GM23248 (cell line): ENCODE results near the gene MRTFB. TPM values are rescaled to one million over a fixed set of nuclear protein-coding genes. Genes with fewer than 3 reads are reported as not detected.

Experiments used
- DNase-seq: peaks from one replicate; pipeline ENCODE4 v3.0.0-alpha.2; 2015
- H2AFZ ChIP-seq: fragments of 200-600 bp; sonication (generic); 2 replicates; pipeline ENCODE4 v1.6.1; 2016; ENCODE audit warnings: antibody characterized with exemption
- H3F3A ChIP-seq: fragments of 200-600 bp; sonication (generic); 2 replicates; pipeline ENCODE4 v1.6.1; 2016; ENCODE audit warnings: mild to moderate bottlenecking, antibody characterized with exemption, mixed run types; ENCODE audit not compliant: insufficient read depth
- H3K27ac ChIP-seq: fragments of 200-600 bp; sonication (generic); 2 replicates; pipeline ENCODE4 v1.5.1; 2016; ENCODE audit warnings: mild to moderate bottlenecking
- H3K27me3 ChIP-seq: fragments of 200-600 bp; sonication (generic); replicated peaks from 2 replicates; pipeline ENCODE4 v1.6.1; 2016; ENCODE audit warnings: mild to moderate bottlenecking; ENCODE audit not compliant: insufficient read depth
- H3K36me3 ChIP-seq: fragments of 200-600 bp; sonication (generic); 2 replicates; pipeline ENCODE4 v1.6.1; 2016; ENCODE audit warnings: low read depth, mild to moderate bottlenecking
- H3K4me1 ChIP-seq: fragments of 200-600 bp; sonication (generic); 2 replicates; pipeline ENCODE4 v1.6.1; 2016; ENCODE audit warnings: mild to moderate bottlenecking; ENCODE audit not compliant: insufficient read depth
- H3K4me2 ChIP-seq: fragments of 200-600 bp; sonication (generic); one replicate; pipeline ENCODE4 v1.6.1; 2016; ENCODE audit warnings: mild to moderate bottlenecking; ENCODE audit not compliant: unreplicated experiment
- H3K4me3 ChIP-seq: fragments of 200-600 bp; sonication (generic); 2 replicates; pipeline ENCODE4 v1.5.1; 2016; ENCODE audit warnings: mild to moderate bottlenecking
- H3K79me2 ChIP-seq: fragments of 200-600 bp; sonication (generic); 2 replicates; pipeline ENCODE4 v1.6.1; 2016; ENCODE audit warnings: mild to moderate bottlenecking; ENCODE audit not compliant: insufficient read depth
- H3K9ac ChIP-seq: fragments of 200-600 bp; sonication (generic); 2 replicates; pipeline ENCODE4 v1.6.1; 2016; ENCODE audit warnings: mild to moderate bottlenecking
- H3K9me2 ChIP-seq: fragments of 200-600 bp; sonication (generic); 2 replicates; pipeline ENCODE4 v1.6.1; 2016; ENCODE audit warnings: mixed run types, mild to moderate bottlenecking, moderate library complexity; ENCODE audit not compliant: insufficient read depth
- H3K9me3 ChIP-seq: fragments of 200-600 bp; sonication (generic); one replicate; pipeline ENCODE4 v1.6.1; 2017; ENCODE audit warnings: low read depth
- H4K20me1 ChIP-seq: fragments of 200-600 bp; sonication (generic); 2 replicates; pipeline ENCODE4 v1.6.0; 2016; ENCODE audit not compliant: insufficient read depth
- EZH2 ChIP-seq: fragments of 200-600 bp; sonication (generic); IDR thresholded peaks from 2 replicates; pipeline ENCODE4 v1.6.1; 2018; ENCODE audit warnings: antibody characterized with exemption, mild to moderate bottlenecking; ENCODE audit not compliant: insufficient read depth, poor library complexity, severe bottlenecking
- EZH2phosphoT487 ChIP-seq: fragments of 200-600 bp; sonication (generic); IDR thresholded peaks from 2 replicates; pipeline ENCODE4 v1.6.1; 2018; ENCODE audit warnings: antibody characterized with exemption, moderate library complexity, mild to moderate bottlenecking, low read depth; ENCODE audit not compliant: insufficient read depth
- WGBS, 2 experiments: methylation state at CpG; one replicate each; pipeline ENCODE4 v1.1.6; 2015 to 2017; ENCODE audit warnings: low lambda C conversion rate in 2 of 2, low coverage in 1 of 2; ENCODE audit errors: missing lambda C conversion rate in 2 of 2; 5-methylcytosine and 5-hydroxymethylcytosine counted together
- in situ Hi-C: fragments of 300-500 bp; cut with MboI; formaldehyde crosslinking; loops from 2 replicates; pipeline ENCODE4 v1.15.0; 2020
- polyA plus RNA-seq: library from polyadenylated mRNA; unstranded; fragments of >200 nt; fragmentation: Nextera tagmentation; extraction: Ambion mirVana; gene quantifications from 2 replicates; pipeline ENCODE4 v1.2.1, GENCODE V29; 2016
- total RNA-seq: library from RNA; depleted of rRNA; stranded (reverse); fragments of >200 nt; shearing (Covaris generic); gene quantifications from 2 replicates; pipeline ENCODE4 v1.2.3, GENCODE V29; 2014

MRTFB gene
- total and polyA plus RNA-seq, 2 experiments from 2014 or later: 3.1 to 5.1 TPM

DNA sequence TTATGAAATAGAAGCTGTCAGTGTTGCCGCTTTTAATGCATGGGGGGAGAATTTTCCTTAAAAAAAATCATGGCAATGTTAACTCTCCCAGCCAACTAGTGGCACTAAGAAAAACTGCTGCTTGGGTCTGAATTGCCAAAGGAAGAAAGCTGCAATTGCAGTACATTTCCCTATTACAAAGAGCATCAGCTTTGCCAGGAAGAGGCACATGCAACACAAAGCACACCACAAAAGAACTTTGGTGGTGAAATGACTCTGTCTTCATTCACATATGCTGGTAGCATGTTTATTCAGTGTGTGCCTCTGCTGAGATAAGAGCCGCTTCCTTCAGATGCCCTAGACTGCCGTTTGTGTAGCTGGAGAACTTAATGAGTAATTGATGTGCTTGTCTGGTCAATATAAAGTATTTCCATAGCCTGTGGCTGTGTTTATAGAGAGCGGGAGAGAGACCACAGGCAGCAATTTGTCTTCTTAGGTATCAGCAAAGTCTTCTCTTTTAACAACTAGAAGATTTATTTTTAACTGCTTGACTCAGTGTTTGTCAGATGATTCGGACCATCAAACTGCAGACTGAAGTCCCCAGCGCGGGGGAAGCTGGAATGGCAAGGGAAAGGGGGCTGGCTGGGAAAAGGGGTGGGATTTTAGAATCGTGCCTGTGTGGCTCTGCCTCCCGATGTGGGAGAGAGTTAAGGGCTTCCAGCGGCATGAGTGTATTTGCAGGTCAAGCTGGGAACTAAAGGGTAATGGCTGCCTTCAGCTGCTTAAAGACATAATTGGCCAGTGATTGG lies 115.1 kb downstream of the MRTFB start:
- Histone ChIP-seq H3K27me3 (no peaks in the 10 kb centered on the region), H3K9ac (peak overlapping the region; percentile 60), H3K79me2 (no peaks in the 10 kb centered on the region), H3K9me2 (no peaks in the 10 kb centered on the region), H3K4me1 (peaks cover 32% of the 10 kb centered on the region), H3F3A (peaks cover 36% of the 10 kb centered on the region), H3K27ac (peak overlapping the region; percentile 52), H3K9me3 (no peaks in the 10 kb centered on the region), H3K4me3 (peak overlapping the region; percentile 65), H4K20me1 (no peaks in the 10 kb centered on the region), H3K36me3 (no peaks in the 10 kb centered on the region), H2AFZ (peak overlapping the region; percentile 77), H3K4me2 (peak overlapping the region; percentile 90)
- in situ Hi-C loops: no loop called here
- 2% methylated on average over 10 of the region's 10 CpGs for WGBS, 2 experiments
- TF ChIP-seq EZH2 (no peak), EZH2phosphoT487 (no peak)
- peak; percentile 86 for DNase-seq

DNA sequence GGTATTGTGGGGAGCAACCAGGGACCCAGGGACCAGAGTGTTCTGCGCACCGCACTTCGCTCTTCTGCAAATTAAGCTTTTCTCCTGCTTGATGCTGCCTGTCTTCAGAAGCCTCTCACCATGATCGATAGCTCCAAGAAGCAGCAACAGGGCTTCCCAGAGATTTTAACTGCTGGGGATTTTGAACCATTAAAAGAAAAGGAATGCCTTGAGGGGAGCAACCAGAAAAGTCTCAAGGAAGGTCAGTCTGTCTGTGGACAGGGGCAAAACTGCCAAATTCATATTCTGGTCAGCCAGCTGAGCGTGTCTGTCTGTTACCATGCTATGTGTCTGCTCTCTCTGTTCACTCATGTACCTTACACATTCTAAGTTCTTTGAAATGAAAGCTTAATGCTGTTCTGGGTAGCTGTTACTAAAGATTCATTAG lies 115.7 kb downstream of the MRTFB start:
- Histone ChIP-seq H2AFZ (peak overlapping the region; percentile 77), H3K27ac (peak overlapping the region; percentile 52)
- in situ Hi-C loops: no loop called here

DNA sequence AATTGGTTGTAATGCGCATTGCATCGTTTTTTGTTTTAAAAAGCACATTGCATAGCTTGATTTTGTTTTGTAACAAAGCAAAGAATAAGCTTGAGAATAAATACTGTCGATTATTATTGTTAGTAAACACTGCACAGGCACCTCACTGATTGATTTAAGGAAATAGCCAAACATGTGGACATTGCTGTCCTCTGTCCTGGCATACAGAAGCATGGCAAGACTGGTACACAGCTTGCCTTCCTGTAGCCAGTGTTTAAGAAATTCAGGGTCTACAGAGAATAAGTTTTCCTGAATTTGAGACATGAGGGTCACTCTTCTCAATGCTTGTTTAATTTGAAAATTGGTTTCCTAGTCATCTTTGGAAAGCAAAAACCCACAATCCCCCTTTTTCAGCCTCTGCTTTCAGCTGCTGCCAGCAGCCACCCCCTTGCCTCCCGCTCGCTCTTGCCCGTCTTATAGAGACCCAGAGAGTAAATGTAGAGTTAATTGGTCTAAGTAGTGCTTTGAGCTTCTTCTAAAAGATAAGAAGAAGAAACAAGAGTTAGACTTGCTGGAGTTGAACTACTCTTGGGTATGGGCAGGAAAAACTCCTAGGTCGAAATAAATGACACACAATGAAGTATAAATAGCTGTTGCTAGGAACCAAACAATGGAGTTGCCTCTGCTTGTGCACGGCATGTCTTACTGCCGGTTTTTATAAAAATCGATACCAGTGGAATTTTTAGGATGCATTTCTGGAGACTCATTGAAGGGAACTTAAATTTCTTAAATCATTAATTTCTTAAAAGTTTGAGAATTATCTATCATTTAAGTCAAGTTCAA lies 116.6 kb downstream of the MRTFB start:
- in situ Hi-C loops: no loop called here

More for the DNA sequence above, 115.7 kb downstream of the MRTFB start:
- DNase-seq: peak; percentile 20
- Histone ChIP-seq H3K4me3 (peak overlapping the region; percentile 65), H3K4me1 (peaks cover 28% of the 10 kb centered on the region), H3K79me2 (no peaks in the 10 kb centered on the region), H4K20me1 (no peaks in the 10 kb centered on the region), H3K27me3 (no peaks in the 10 kb centered on the region), H3K9me2 (no peaks in the 10 kb centered on the region), H3K9ac (peak overlapping the region; percentile 60), H3F3A (peaks cover 33% of the 10 kb centered on the region), H3K4me2 (peak overlapping the region; percentile 90), H3K36me3 (no peaks in the 10 kb centered on the region), H3K9me3 (no peaks in the 10 kb centered on the region)
- no peak for TF ChIP-seq EZH2phosphoT487
- TF ChIP-seq EZH2: no peak
- 49 to 62% methylated on average over 5 of the region's 5 CpGs for WGBS, 2 experiments

GRCh38 chr16:14193316-14193871 lies 122.3 kb downstream of the MRTFB start:
- Histone ChIP-seq H3K9me3 (no peaks in the 10 kb centered on the region), H3K9me2 (no peaks in the 10 kb centered on the region), H3K79me2 (no peaks in the 10 kb centered on the region), H3K36me3 (no peaks in the 10 kb centered on the region), H4K20me1 (no peaks in the 10 kb centered on the region), H3K9ac (no peak overlapping the region), H3K27me3 (no peaks in the 10 kb centered on the region), H3K4me3 (no peak overlapping the region), H3K27ac (no peak overlapping the region), H3K4me2 (no peak overlapping the region), H2AFZ (no peak overlapping the region), H3K4me1 (no peaks in the 10 kb centered on the region), H3F3A (no peaks in the 10 kb centered on the region)
- no peak for DNase-seq
- TF ChIP-seq EZH2 (no peak), EZH2phosphoT487 (no peak)
- 95 to 98% methylated on average over 6 of the region's 6 CpGs for WGBS, 2 experiments
- in situ Hi-C loops: no loop called here

More for the DNA sequence above, 116.6 kb downstream of the MRTFB start:
- H3K27me3 ChIP-seq: no peaks in the 10 kb centered on the region
- H3K9ac ChIP-seq: no peak overlapping the region
- H3K36me3 ChIP-seq: no peaks in the 10 kb centered on the region
- peaks cover 30% of the 10 kb centered on the region for H3F3A ChIP-seq
- no peak overlapping the region for H3K27ac ChIP-seq
- H3K4me2 ChIP-seq: peak overlapping the region; percentile 90
- TF ChIP-seq EZH2phosphoT487: no peak
- no peak for TF ChIP-seq EZH2
- H3K4me3 ChIP-seq: no peak overlapping the region
- DNase-seq: no peak
- H4K20me1 ChIP-seq: no peaks in the 10 kb centered on the region
- peaks cover 24% of the 10 kb centered on the region for H3K4me1 ChIP-seq
- H3K9me2 ChIP-seq: no peaks in the 10 kb centered on the region
- 97% methylated on average over 10 of the region's 10 CpGs for WGBS, 2 experiments
- no peaks in the 10 kb centered on the region for H3K9me3 ChIP-seq
- H3K79me2 ChIP-seq: no peaks in the 10 kb centered on the region
- no peak overlapping the region for H2AFZ ChIP-seq
